HCT116 (cell line): ENCODE results near the gene MRPL50. TPM values are rescaled to one million over a fixed set of nuclear protein-coding genes. Genes with fewer than 3 reads are reported as not detected.

ENCODE experiments used
- ATAC-seq: fragments of 200-7000 bp; cut with Tn5 transposase; 2 replicates; pipeline ENCODE4 v1.9.1; 2020; ENCODE audit warnings: mild to moderate bottlenecking, moderate library complexity
- BruUV-seq: library from RNA; stranded (reverse); fragments of 400-500 nt; replicated peaks from 2 replicates; lab custom pipeline; 2021; lab: Mats Ljungman, UMichigan
- CTCF ChIA-PET: fragments of 300-600 bp; sonication (Branson Sonifier 250); formaldehyde crosslinking; loops from one replicate; lab custom pipeline; 2021; ENCODE audit warnings: antibody characterized with exemption; lab: Charles Lee
- POLR2A ChIA-PET: fragments of 300-600, 350-600 bp; sonication (Branson Sonifier 250); formaldehyde crosslinking; loops from one replicate; lab custom pipeline; 2021; ENCODE audit warnings: antibody characterized with exemption; lab: Charles Lee
- RAD21 ChIA-PET, 2 experiments: fragments of 300-600 bp; sonication (Branson Sonifier 250); formaldehyde crosslinking; loops; one replicate each; lab custom pipeline; 2023; ENCODE audit warnings: low total read pairs in 2 of 2; ENCODE audit not compliant: uncharacterized antibody in 2 of 2, unreplicated experiment in 2 of 2, low non-redundant PET in 1 of 2; lab: Charles Lee
- DNase-seq: peaks from one replicate; pipeline ENCODE4 v3.0.0-alpha.2; 2010; ENCODE audit warnings: low read depth, low spot score
- H2AFZ ChIP-seq: fragments of 200-600 bp; shearing (Covaris generic), sonication (generic); 2 replicates; pipeline ENCODE4 v1.6.1; 2017; ENCODE audit warnings: low read depth, mixed run types, mixed read lengths, antibody characterized with exemption, low read length; ENCODE audit not compliant: poor library complexity, severe bottlenecking
- H3K27ac ChIP-seq: 2 replicates; pipeline ENCODE4 v1.5.1; 2012; ENCODE audit warnings: low read depth, low read length
- H3K27me3 ChIP-seq: fragments of 200-600 bp; sonication (generic); 2 replicates; pipeline ENCODE4 v1.6.1; 2016; ENCODE audit warnings: mixed run types, low read length, mixed read lengths; ENCODE audit not compliant: insufficient read depth
- H3K36me3 ChIP-seq, 2 experiments: fragments of 200-500 bp in 1 of 2; fragments of 200-600 bp in 1 of 2; sonication (Bioruptor generic) in 1 of 2; sonication (generic) in 1 of 2; 2 replicates each; pipeline versions ENCODE4 v1.5.1 to v1.6.1; 2014 to 2016; ENCODE audit warnings: low read length in 2 of 2, inconsistent platforms in 1 of 2, mixed read lengths in 1 of 2, mixed run types in 1 of 2; ENCODE audit not compliant: insufficient read depth in 2 of 2, control insufficient read depth in 1 of 2
- H3K4me1 ChIP-seq, 2 experiments: fragments of 200-600 bp in 1 of 2; sonication (generic) in 1 of 2; 2 replicates each; pipeline versions ENCODE4 v1.5.1 to v1.6.1; 2012 to 2017; ENCODE audit warnings: low read length in 2 of 2, inconsistent platforms in 1 of 2, mild to moderate bottlenecking in 1 of 2, mixed read lengths in 1 of 2, mixed run types in 1 of 2, moderate library complexity in 1 of 2; ENCODE audit not compliant: insufficient read depth in 2 of 2, control insufficient read depth in 1 of 2
- H3K4me2 ChIP-seq: fragments of 200-600 bp; sonication (generic); 2 replicates; pipeline ENCODE4 v1.6.1; 2017; ENCODE audit warnings: mixed run types, low read length, mixed read lengths
- H3K4me3 ChIP-seq, 2 experiments: fragments of 200-600 bp in 1 of 2; sonication (generic) in 1 of 2; replicated peaks in 1 of 2; 2 replicates each; pipeline ENCODE4 v1.5.1; 2011 to 2016; ENCODE audit warnings: low read length in 2 of 2, control low read depth in 1 of 2, low read depth in 1 of 2, mild to moderate bottlenecking in 1 of 2, mixed read lengths in 1 of 2, mixed run types in 1 of 2
- H3K79me2 ChIP-seq: fragments of 200-600 bp; sonication (generic); 2 replicates; pipeline ENCODE4 v1.6.1; 2017; ENCODE audit warnings: mild to moderate bottlenecking, mixed run types, low read length, moderate library complexity, mixed read lengths; ENCODE audit not compliant: insufficient read depth
- H3K9ac ChIP-seq: fragments of 200-600 bp; sonication (generic); 2 replicates; pipeline ENCODE4 v1.6.1; 2016; ENCODE audit warnings: low read length, mixed read lengths
- H3K9me2 ChIP-seq: fragments of 200-600 bp; sonication (generic), shearing (Covaris generic); 2 replicates; pipeline ENCODE4 v1.6.1; 2017; ENCODE audit warnings: mixed run types, mild to moderate bottlenecking, moderate library complexity; ENCODE audit not compliant: insufficient read depth
- H3K9me3 ChIP-seq, 2 experiments: fragments of 200-500 bp in 1 of 2; fragments of 200-600 bp in 1 of 2; sonication (Bioruptor generic) in 1 of 2; sonication (generic) in 1 of 2; 2 replicates each; pipeline ENCODE4 v1.6.1; 2014 to 2017; ENCODE audit warnings: low read length in 2 of 2, mixed read lengths in 2 of 2, inconsistent platforms in 1 of 2, low read depth in 1 of 2, mild to moderate bottlenecking in 1 of 2, mixed run types in 1 of 2, moderate library complexity in 1 of 2; ENCODE audit not compliant: control insufficient read depth in 1 of 2, insufficient read depth in 1 of 2
- H4K20me1 ChIP-seq: fragments of 200-600 bp; sonication (generic), shearing (Covaris generic); 2 replicates; pipeline ENCODE4 v1.6.1; 2017; ENCODE audit warnings: mixed run types, mild to moderate bottlenecking, moderate library complexity; ENCODE audit not compliant: insufficient read depth
- CTCF ChIP-seq, 3 experiments: fragments of 200-600 bp in 1 of 3; sonication (generic) in 1 of 3; IDR thresholded peaks in 2 of 3; conservative IDR thresholded peaks in 1 of 3; 2 replicates each; pipeline ENCODE4 v1.5.1; 2012 to 2017; ENCODE audit warnings: low read depth in 2 of 3, low read length in 2 of 3, antibody characterized with exemption in 1 of 3, borderline replicate concordance in 1 of 3, control low read depth in 1 of 3, mild to moderate bottlenecking in 1 of 3, mixed read lengths in 1 of 3, mixed run types in 1 of 3, moderate library complexity in 1 of 3; ENCODE audit not compliant: insufficient read depth in 1 of 3
- EGR1 ChIP-seq: IDR thresholded peaks from 2 replicates; pipeline ENCODE4 v1.6.1; 2012; ENCODE audit warnings: low read depth
- ELF1 ChIP-seq: IDR thresholded peaks from 2 replicates; pipeline ENCODE4 v1.6.1; 2012; ENCODE audit warnings: low read depth, borderline replicate concordance
- FOSL1 ChIP-seq: IDR thresholded peaks from 2 replicates; pipeline ENCODE4 v1.6.1; 2012; ENCODE audit warnings: low read depth
- JUND ChIP-seq: IDR thresholded peaks from 2 replicates; pipeline ENCODE4 v1.6.1; 2012
- MAX ChIP-seq: IDR thresholded peaks from 2 replicates; pipeline ENCODE4 v1.6.1; 2012
- SIN3A ChIP-seq: IDR thresholded peaks from 2 replicates; pipeline ENCODE4 v1.6.1; 2012; ENCODE audit warnings: low read depth
- ZBTB33 ChIP-seq: IDR thresholded peaks from 2 replicates; pipeline ENCODE4 v1.6.1; 2011; ENCODE audit warnings: mild to moderate bottlenecking, low read length, moderate library complexity; ENCODE audit not compliant: insufficient replicate concordance; ENCODE audit errors: extremely low read depth
- intact Hi-C: fragments of 100-400 bp; cut with micrococcal nuclease; formaldehyde crosslinking; loops from 2 replicates; pipeline ENCODE4 v1.10.0; 2022
- total RNA-seq: library from RNA; stranded (reverse); gene quantifications from one replicate; pipeline ENCODE4 v1.2.1, GENCODE V29; 2021; ENCODE audit not compliant: unreplicated experiment

Gene MRPL50
- total RNA-seq, 1 experiment from 2014 or later, result 14.6 TPM

- no peaks in the 10 kb centered on the region for H3K9me3 ChIP-seq
- intact Hi-C loops, result no loop called here
- ATAC-seq (no peak; the same call in 1 of the 2 replicates), DNase-seq (no peak)
- no peak overlapping the region for H3K9ac ChIP-seq
- H3K4me3 ChIP-seq, result no peak overlapping the region
- H3K79me2 ChIP-seq, result no peaks in the 10 kb centered on the region
- no peaks in the 10 kb centered on the region for H3K36me3 ChIP-seq
- ChIA-PET RAD21 (no interaction called here), CTCF (no interaction called here), POLR2A (no interaction called here)
- no TSS peak for BruUV-seq
- H3K27me3 ChIP-seq, result no peaks in the 10 kb centered on the region
- H3K9me2 ChIP-seq, result no peaks in the 10 kb centered on the region
- H3K27ac ChIP-seq, result no peak overlapping the region
- no peaks in the 10 kb centered on the region for H4K20me1 ChIP-seq
- no peak overlapping the region for H3K4me2 ChIP-seq
- TF ChIP-seq CTCF (IDR thresholded peaks at IDR 0.05 in 2 of 3, conservative IDR thresholded peaks at IDR 0.05 in 1 of 3; ENCODE audit: borderline replicate concordance in 1 of 3, insufficient read depth in 1 of 3, low read depth in 2 of 3, low read length in 2 of 3) (no peak), ELF1 (no peak), FOSL1 (no peak), EGR1 (no peak), JUND (no peak), SIN3A (no peak)
- peaks cover 8 to 12% of the 10 kb centered on the region in 2 experiments; a peak in 3 of 4 replicates for H3K4me1 ChIP-seq
- no peak overlapping the region for H2AFZ ChIP-seq
Observed at GRCh38 chr9:101369286-101369685, 29.1 kb downstream of the MRPL50 start.

GRCh38 chr9:101367323-101367722 lies 31.1 kb downstream of the MRPL50 start:
- no TSS peak for BruUV-seq
- H3K27ac ChIP-seq, result no peak overlapping the region
- H3K4me1 ChIP-seq, result peaks cover 8 to 12% of the 10 kb centered on the region in 2 experiments; a peak in 3 of 4 replicates
- ChIA-PET CTCF (interaction anchor here (1.4 kb wide), 1 partner anchor 56 kb away, joined by 3 read pairs; no protein-coding TSS in a partner anchor), POLR2A (no interaction called here), RAD21 (interaction anchor here in 1 of 2 experiments (0.7 kb wide), 1 partner anchor 85 kb away, joined by 3 read pairs; no protein-coding TSS in a partner anchor)
- no peaks in the 10 kb centered on the region for H4K20me1 ChIP-seq
- intact Hi-C loops, result no loop called here
- ATAC-seq (no peak), DNase-seq (no peak)
- H3K4me2 ChIP-seq, result no peak overlapping the region
- TF ChIP-seq MAX, result no peak
- no peak for TF ChIP-seq ZBTB33
- H3K36me3 ChIP-seq, result no peaks in the 10 kb centered on the region
- no peak overlapping the region for H3K4me3 ChIP-seq
- H3K9me3 ChIP-seq, result no peaks in the 10 kb centered on the region
- H3K9me2 ChIP-seq, result no peaks in the 10 kb centered on the region
- H3K79me2 ChIP-seq, result no peaks in the 10 kb centered on the region
- no peak overlapping the region for H2AFZ ChIP-seq
- no peak overlapping the region for H3K9ac ChIP-seq
- no peaks in the 10 kb centered on the region for H3K27me3 ChIP-seq
